Stomach (tissue), 9 donors: ENCODE data around the gene ASB16. TPM values are rescaled to one million over a fixed set of nuclear protein-coding genes. Genes with fewer than 3 reads are reported as not detected.

Experiments
- DNase-seq, 2 donors: peaks; one replicate each; pipeline versions ENCODE4 v3.0.0 to v3.0.0-alpha.2; 2013 to 2019
- H3K27ac ChIP-seq, 5 donors: fragments of 200-600 bp in 4 of 5; sonication (generic) in 4 of 5; one replicate each; pipeline ENCODE4 v1.5.1; 2013 to 2019; ENCODE audit warnings: mild to moderate bottlenecking in 1 of 5, moderate library complexity in 1 of 5
- H3K27me3 ChIP-seq, 3 donors: fragments of 200-600 bp; sonication (generic); one replicate each; pipeline ENCODE4 v1.5.1; 2017 to 2019; ENCODE audit warnings: mixed run types in 1 of 3
- H3K36me3 ChIP-seq, 4 donors: fragments of 200-600 bp; sonication (generic); 1 replicate in 3 of 4; 2 replicates in 1 of 4; pipeline ENCODE4 v1.5.1; 2016 to 2019
- H3K4me1 ChIP-seq, 4 donors: fragments of 200-600 bp; sonication (generic); one replicate each; pipeline ENCODE4 v1.5.1; 2016 to 2019
- H3K4me3 ChIP-seq, 4 donors: fragments of 200-600 bp; sonication (generic) in 3 of 4; one replicate each; pipeline ENCODE4 v1.5.1; 2016 to 2019; ENCODE audit warnings: mild to moderate bottlenecking in 1 of 4
- H3K9me3 ChIP-seq, 4 donors: fragments of 200-600 bp; sonication (generic); one replicate each; pipeline ENCODE4 v1.5.1; 2016 to 2019
- CTCF ChIP-seq, 7 experiments: fragments of 450-650 bp in 4 of 7; fragments of 200-600 bp in 3 of 7; sonication (generic) in 3 of 7; IDR thresholded peaks; one replicate each; pipeline ENCODE4 v1.5.1; 2016 to 2019; ENCODE audit warnings: antibody characterized with exemption in 7 of 7, control low read depth in 2 of 7, mild to moderate bottlenecking in 1 of 7
- EP300 ChIP-seq: sonication (generic); formaldehyde crosslinking; IDR thresholded peaks from one replicate; pipeline ENCODE4 v1.6.1; 2017; ENCODE audit warnings: antibody characterized with exemption
- POLR2A ChIP-seq, 4 donors: fragments of 450-650 bp; IDR thresholded peaks; one replicate each; pipeline ENCODE4 v1.6.1; 2016; ENCODE audit warnings: antibody characterized with exemption in 4 of 4, control low read depth in 2 of 4, mild to moderate bottlenecking in 1 of 4, moderate library complexity in 1 of 4
- POLR2AphosphoS5 ChIP-seq, 3 donors: sonication (generic); formaldehyde crosslinking; IDR thresholded peaks; one replicate each; pipeline ENCODE4 v1.6.1; 2016; ENCODE audit warnings: antibody characterized with exemption in 3 of 3
- WGBS, 5 donors: extraction: QIAGEN DNeasy Blood & Tissue Kit in 3 of 5; methylation state at CpG; one replicate each; pipeline versions ENCODE4 v1.1.5 to v1.1.7; 2013 to 2018; 5-methylcytosine and 5-hydroxymethylcytosine counted together
- intact Hi-C: fragments of 100-400 bp; cut with DNase I; formaldehyde crosslinking; loops from one replicate; pipeline ENCODE4 v1.15.1; 2023; ENCODE audit warnings: low total_unique reads
- polyA plus RNA-seq, 3 donors: library from polyadenylated mRNA; stranded (reverse); fragments of 200-250 nt; gene quantifications; one replicate each; pipeline ENCODE4 v1.2.3, GENCODE V29; 2013
- total RNA-seq, 5 donors: library from RNA; depleted of rRNA; stranded (reverse); fragments of >200 nt; gene quantifications; one replicate each; pipeline versions ENCODE4 v1.1.0 to v1.2.3, GENCODE V29; 2014 to 2016
- donor health status: healthy with polysubstance abuse.
- donor health status: Bipolar disorder and iron deficiency.
- donor health status: healthy.

ASB16 gene
- total and polyA plus RNA-seq, 8 donors, result 0.30 to 0.73 (median 0.31) TPM; not detected in 5

GRCh38 chr17:44152875-44153274 is 17.6 kb upstream of the ASB16 start:
- H3K36me3 ChIP-seq, result peaks cover 0 to 10% (median 0%) of the 10 kb centered on the region in 4 donors
- H3K4me3 ChIP-seq, result no peak overlapping the region
- 91 to 100% (median 96%) methylated on average over 4 of the region's 4 CpGs for WGBS, 5 donors
- intact Hi-C loops, result no loop called here
- DNase-seq, result no peak
- TF ChIP-seq POLR2AphosphoS5 (IDR thresholded peaks at IDR 0.05) (no peak), EP300 (no peak), CTCF (IDR thresholded peaks at IDR 0.05) (no peak), POLR2A (IDR thresholded peaks at IDR 0.05) (no peak)
- H3K27me3 ChIP-seq, result no peaks in the 10 kb centered on the region
- no peak overlapping the region for H3K27ac ChIP-seq
- no peaks in the 10 kb centered on the region for H3K4me1 ChIP-seq
- no peaks in the 10 kb centered on the region for H3K9me3 ChIP-seq

- no peaks in the 10 kb centered on the region for H3K9me3 ChIP-seq
- H3K27ac ChIP-seq, result no peak overlapping the region
- 60 to 88% (median 72%) methylated on average over 2 of the region's 2 CpGs for WGBS, 5 donors
- intact Hi-C loops, result no loop called here
- H3K27me3 ChIP-seq, result no peaks in the 10 kb centered on the region
- H3K36me3 ChIP-seq, result peaks cover 0 to 16% (median 0%) of the 10 kb centered on the region in 4 donors
- no peak for TF ChIP-seq POLR2A (IDR thresholded peaks at IDR 0.05)
- TF ChIP-seq EP300, result no peak
- TF ChIP-seq CTCF (IDR thresholded peaks at IDR 0.05), result no peak
- TF ChIP-seq POLR2AphosphoS5 (IDR thresholded peaks at IDR 0.05), result no peak
- no peak overlapping the region for H3K4me3 ChIP-seq
- H3K4me1 ChIP-seq, result no peaks in the 10 kb centered on the region
- DNase-seq, result no peak
Observed at GRCh38 chr17:44155488-44155887, 15.0 kb upstream of the ASB16 start.

- Histone ChIP-seq H3K4me1 (no peaks in the 10 kb centered on the region), H3K4me3 (no peak overlapping the region), H3K27ac (no peak overlapping the region), H3K9me3 (no peaks in the 10 kb centered on the region), H3K27me3 (no peaks in the 10 kb centered on the region), H3K36me3 (peaks cover 0 to 23% (median 0%) of the 10 kb centered on the region in 4 donors)
- 81 to 85% (median 83%) methylated on average over 15 of the region's 15 CpGs for WGBS, 5 donors
- DNase-seq, result no peak
- TF ChIP-seq CTCF (IDR thresholded peaks at IDR 0.05), result no peak
- no peak for TF ChIP-seq POLR2A (IDR thresholded peaks at IDR 0.05)
- no peak for TF ChIP-seq EP300
- no peak for TF ChIP-seq POLR2AphosphoS5 (IDR thresholded peaks at IDR 0.05)
- intact Hi-C loops, result no loop called here
Observed at GRCh38 chr17:44159519-44160210, 10.8 kb upstream of the ASB16 start.

GRCh38 chr17:44164476-44164875 is 6.0 kb upstream of the ASB16 start:
- no peak for TF ChIP-seq POLR2AphosphoS5 (IDR thresholded peaks at IDR 0.05)
- intact Hi-C loops, result no loop called here
- Histone ChIP-seq H3K4me1 (peaks cover 0 to 9% (median 6%) of the 10 kb centered on the region in 4 donors), H3K9me3 (no peaks in the 10 kb centered on the region), H3K27me3 (no peaks in the 10 kb centered on the region), H3K27ac (no peak overlapping the region), H3K36me3 (peaks cover 0 to 13% (median 0%) of the 10 kb centered on the region in 4 donors), H3K4me3 (no peak overlapping the region)
- no peak for DNase-seq
- WGBS, 5 donors, result 82 to 100% (median 92%) methylated on average over 1 of the region's 1 CpG
